ENCODE measurements around the gene ZFX. TPM values are rescaled to one million over a fixed set of nuclear protein-coding genes. Genes with fewer than 3 reads are reported as not detected.

The ZFX gene
- total and polyA plus RNA-seq, 2 of the 8 experiments (the other 6 are each of a cell fraction or from before 2014, with no cell fraction given): 2.8 to 22.0 TPM

DNA sequence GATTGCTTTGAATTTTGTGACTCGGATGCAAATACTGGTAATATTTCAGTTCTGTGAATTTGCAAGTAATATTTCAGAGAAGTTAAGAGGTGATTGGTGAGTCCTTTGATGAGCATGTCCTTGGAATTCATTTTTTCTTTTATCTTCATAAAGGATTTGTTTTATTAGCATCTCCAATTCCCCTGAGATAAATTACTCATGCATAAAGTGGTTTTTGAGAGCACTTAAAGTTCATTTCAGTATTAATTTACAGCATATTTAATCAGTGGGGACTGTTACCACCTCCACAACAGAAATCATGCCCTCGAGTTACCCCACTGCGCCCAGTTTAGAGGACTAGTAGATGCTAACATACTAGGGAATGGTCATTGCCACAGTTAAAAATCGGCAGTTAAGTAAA is 65.0 kb downstream of the ZFX start:
- Histone ChIP-seq H3K79me2 (ENCODE audit: control insufficient read depth in 1 of 2, insufficient read depth in 2 of 2, low read length in 2 of 2) (no peaks in the 10 kb centered on the region), H4K91ac (replicated peaks; ENCODE audit: insufficient read length, low read length) (no peak overlapping the region), H3K18ac (ENCODE audit: extremely low read depth, low read length) (no peak overlapping the region), H2BK20ac (ENCODE audit: low read length) (no peak overlapping the region), H3K36me3 (ENCODE audit: control insufficient read depth in 2 of 4, insufficient read depth in 4 of 4, low read length in 3 of 4) (peaks cover 3 to 23% (median 11%) of the 10 kb centered on the region in 4 experiments; a peak in 6 of 8 replicates), H2BK5ac (ENCODE audit: low read depth, low read length) (no peak overlapping the region), H2BK120ac (replicated peaks; ENCODE audit: low read depth, low read length) (no peak overlapping the region), H4K8ac (ENCODE audit: extremely low read depth, insufficient read depth, low read length) (no peak overlapping the region), H3K27ac (ENCODE audit: low read depth, low read length) (no peak overlapping the region), H3K14ac (ENCODE audit: insufficient read length) (no peak overlapping the region), H3K9ac (replicated peaks in 1 of 4; ENCODE audit: extremely low read depth in 1 of 4, low read depth in 3 of 4, low read length in 3 of 4) (no peak overlapping the region), H2BK15ac (ENCODE audit: low read length) (no peak overlapping the region), H4K20me1 (replicated peaks in 1 of 2; ENCODE audit: control insufficient read depth in 1 of 2, insufficient read depth in 2 of 2, low read length in 2 of 2) (no peaks in the 10 kb centered on the region), H3K4me3 (ENCODE audit: extremely low read depth in 1 of 4, insufficient read depth in 2 of 4, low read depth in 3 of 4, low read length in 4 of 4) (no peak overlapping the region), H3K9me3 (ENCODE audit: insufficient read depth in 2 of 2, low read depth in 1 of 2, low read length in 1 of 2) (no peaks in the 10 kb centered on the region), H4K5ac (ENCODE audit: insufficient read length, low read depth, low read length) (no peak overlapping the region), H2AK5ac (ENCODE audit: low read depth, low read length) (no peak overlapping the region), H3K4ac (replicated peaks; ENCODE audit: insufficient read length, low read depth, low read length) (no peak overlapping the region), H3K56ac (replicated peaks; ENCODE audit: insufficient read length, low read depth, low read length) (no peak overlapping the region), H3K23me2 (ENCODE audit: low read depth, low read length) (no peaks in the 10 kb centered on the region), H3K79me1 (ENCODE audit: low read depth, low read length) (no peaks in the 10 kb centered on the region), H2AFZ (ENCODE audit: low read length) (no peak overlapping the region), H3K4me1 (replicated peaks in 1 of 4; ENCODE audit: control insufficient read depth in 3 of 4, insufficient read depth in 4 of 4, low read length in 3 of 4) (peaks cover 0 to 4% (median 1%) of the 10 kb centered on the region in 4 experiments; a peak in 3 of 7 replicates), H3K4me2 (ENCODE audit: insufficient read depth in 1 of 2, low read depth in 2 of 2, low read length in 2 of 2) (no peak overlapping the region), H2BK12ac (ENCODE audit: low read depth, low read length) (no peak overlapping the region), H3K27me3 (replicated peaks in 1 of 4; ENCODE audit: control insufficient read depth in 3 of 4, extremely low read depth in 1 of 4, insufficient read depth in 3 of 4, low read length in 3 of 4) (no peaks in the 10 kb centered on the region), H3K23ac (ENCODE audit: insufficient read length) (no peak overlapping the region)
- no peak for TF ChIP-seq HDAC2 (IDR thresholded peaks at IDR 0.05; ENCODE audit: borderline replicate concordance in 1 of 2, low read depth in 2 of 2, low read length in 2 of 2)
- FAIRE-seq: no peak
- 89% methylated on average over 4 of the region's 4 CpGs; no CpG with 5 or more reads in 1 of the 2 experiments for WGBS, 2 experiments (ENCODE audit: extremely low coverage in 1 of 2, insufficient coverage in 1 of 2, insufficient read length in 1 of 2, insufficient replicate concordance in 2 of 2, low coverage in 1 of 2, low lambda C conversion rate in 2 of 2, missing lambda C conversion rate in 1 of 2)
- POLR2A ChIA-PET (ENCODE audit: partially characterized antibody): no interaction called here
- no peak for DNase-seq (ENCODE audit: low read depth in 1 of 2, low spot score in 2 of 2)
- CTCF ChIA-PET (ENCODE audit: partially characterized antibody): no interaction called here

Data from H1 (cell line).